ENCODE measurements around the gene AVP. TPM values are rescaled to one million over a fixed set of nuclear protein-coding genes. Genes with fewer than 3 reads are reported as not detected.

The AVP gene
- polyA plus RNA-seq, 5 donors: not detected

DNA sequence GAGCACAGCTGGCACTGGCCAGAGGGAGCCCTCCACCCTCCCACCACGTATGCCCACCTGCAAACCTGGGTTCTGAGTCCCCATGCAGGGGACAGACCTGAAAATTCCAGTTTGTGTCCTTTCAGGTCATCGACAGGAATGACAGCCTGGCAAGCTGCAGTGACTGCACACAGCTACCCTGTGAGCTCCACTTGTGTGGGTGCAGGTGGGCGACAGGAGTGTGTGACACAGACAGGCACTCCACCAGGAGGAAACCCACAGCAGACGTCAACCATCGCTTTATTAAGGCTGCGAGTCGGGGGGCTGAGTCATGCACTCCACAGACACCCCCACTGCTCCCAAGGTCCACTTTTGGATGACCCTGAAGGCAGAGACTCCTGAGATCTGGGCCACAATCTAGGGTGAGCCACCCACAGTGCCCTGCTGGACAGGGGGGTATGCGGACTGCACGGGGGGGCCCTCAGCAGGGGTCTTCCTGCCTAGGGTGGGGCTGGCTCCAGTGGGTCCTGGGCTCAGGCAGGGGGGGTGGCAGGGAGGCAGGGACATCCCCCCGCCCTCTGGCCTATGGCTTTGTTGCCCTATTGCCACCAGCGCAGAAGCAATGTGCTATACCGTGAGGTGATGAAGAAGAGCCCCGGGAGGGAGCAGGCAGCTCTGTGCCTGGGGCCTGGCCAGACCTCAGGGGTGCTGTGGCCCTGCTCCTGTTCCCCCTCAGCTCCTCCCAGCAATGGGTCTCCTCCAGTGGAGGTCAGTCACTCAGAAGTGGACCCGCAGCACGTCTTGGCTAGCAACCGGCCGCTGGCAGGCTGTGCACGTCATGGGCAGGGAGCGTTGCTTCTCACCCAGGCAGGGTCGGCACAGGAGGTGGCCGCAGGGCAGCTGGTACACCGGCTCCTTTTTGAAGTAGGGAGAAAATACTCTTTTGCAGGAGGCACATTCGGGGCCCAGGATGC, 25.1 kb upstream of the AVP start:
- DNase-seq: no peak

DNA sequence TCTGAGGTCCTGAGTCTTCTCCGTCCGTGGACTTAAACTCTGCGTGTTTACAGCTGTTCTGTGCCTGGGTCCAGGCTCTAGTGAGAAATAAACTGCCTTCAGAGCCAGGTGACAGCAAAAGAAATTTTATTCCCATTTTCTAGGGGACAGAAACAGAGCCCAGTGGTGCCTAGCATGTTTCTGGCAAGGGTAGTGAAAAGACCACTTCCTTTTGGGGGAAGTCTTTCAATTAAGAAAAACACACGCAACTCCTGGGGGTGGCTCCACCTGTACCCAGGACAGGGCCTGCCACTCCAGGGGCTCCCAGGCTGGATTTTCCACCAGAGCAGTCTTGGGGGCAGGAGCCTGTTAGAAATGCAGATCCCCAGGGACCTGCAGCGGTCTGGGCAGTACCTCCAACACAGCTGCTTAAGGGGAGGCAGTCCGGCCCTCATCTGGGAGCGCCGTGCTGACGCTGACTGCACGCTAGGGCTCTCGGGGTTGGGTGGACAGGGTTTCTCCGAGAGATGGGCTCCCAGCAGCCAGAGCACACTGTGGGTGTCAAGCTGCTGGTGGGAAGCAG, 23.0 kb upstream of the AVP start:
- no peak for DNase-seq

GRCh38 chr20:3106658-3107463, 22.3 kb upstream of the AVP start:
- DNase-seq: no peak

DNA sequence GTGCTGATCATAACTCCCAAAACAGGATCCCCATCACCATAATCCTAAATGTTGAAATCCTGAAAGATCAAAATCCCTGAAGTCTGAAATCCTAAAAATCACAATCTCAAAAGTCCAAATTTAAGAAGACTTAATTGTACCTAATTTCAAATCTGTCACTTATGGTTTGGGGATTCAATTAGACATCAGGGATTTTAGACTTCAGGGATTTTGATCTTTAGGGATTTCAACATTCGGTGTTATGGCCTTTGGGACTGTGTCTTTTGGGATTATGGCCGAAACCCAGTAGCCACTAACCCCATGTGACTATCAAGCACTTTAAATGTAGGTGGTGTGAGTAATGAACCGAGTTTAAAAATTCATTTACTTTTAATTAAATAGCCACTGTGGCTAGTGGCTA, 21.7 kb upstream of the AVP start:
- no peak for DNase-seq

DNA sequence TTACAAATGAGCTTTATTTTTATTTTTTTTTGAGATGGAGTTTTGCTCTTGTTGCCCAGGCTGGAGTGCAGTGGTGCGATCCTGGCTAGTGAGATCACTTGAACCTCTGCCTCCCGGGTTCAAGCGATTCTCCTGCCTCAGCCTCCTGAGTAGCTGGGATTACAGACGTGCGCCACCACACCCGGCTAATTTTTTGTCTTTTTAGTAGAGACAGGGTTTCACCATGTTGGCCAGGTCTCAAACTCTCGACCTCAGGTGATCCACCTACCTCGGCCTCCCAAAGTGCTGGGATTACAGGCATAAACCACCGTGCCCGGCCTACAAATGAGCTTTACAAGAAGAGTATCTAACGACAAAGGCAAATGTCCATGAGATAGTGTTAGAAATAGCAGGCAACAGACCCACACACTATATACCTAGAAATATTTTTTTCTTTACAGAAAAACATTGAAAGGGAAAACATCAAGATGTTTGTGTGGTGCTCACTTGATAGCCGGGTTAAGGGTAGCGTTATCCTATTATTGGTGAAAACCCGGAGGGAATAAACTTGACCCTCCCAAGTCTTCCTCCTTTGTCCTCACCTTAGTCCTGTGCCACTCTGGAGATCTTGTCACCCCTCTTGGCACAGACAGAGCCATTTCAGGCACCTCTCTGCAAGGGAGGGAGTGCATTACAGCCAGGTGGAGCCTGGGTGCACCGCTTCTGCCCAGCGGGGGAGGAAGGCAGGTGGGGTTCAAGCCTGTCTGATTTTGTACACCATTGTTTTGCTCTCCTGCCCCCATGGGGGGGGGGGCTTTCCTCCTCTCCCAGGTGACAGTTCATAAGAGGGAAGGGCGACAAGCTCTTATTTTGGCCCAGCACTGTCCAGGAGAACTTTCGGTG, 21.0 kb upstream of the AVP start:
- no peak for DNase-seq

DNA sequence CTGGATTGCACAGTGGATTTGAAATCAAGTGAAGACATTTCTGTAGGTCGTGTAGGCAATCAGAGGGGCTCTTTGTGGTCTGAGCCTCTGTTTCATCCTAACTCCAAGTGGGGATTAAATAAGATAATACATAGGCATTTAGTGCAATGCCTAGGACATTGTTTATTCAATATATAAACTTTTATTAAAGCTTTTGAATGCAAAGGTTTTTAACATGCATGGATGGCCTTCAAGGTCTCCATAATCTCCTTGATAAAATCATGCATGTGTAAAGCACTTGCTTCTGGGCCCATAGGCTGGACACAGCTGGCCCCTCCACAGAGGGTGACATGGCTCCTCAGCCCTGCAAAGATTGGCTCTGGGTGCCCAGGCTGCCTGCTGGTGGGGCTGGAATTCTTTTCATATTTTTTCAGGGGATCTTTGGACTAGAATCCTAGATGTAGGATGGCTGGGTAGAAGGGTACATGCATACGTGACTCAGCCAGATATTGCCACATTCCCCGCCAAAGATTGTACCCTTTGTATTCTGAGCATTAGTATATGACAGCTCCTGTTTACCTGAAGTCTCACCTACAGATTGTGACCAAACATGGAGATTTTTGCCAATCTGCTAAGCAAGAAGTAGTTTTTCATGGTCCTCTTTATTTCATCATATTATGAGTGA, 19.0 kb upstream of the AVP start:
- DNase-seq: no peak

GRCh38 chr20:3102575-3103368, 18.2 kb upstream of the AVP start:
- no peak for DNase-seq

GRCh38 chr20:3101737-3102574, 17.4 kb upstream of the AVP start:
- no peak for DNase-seq

GRCh38 chr20:3101251-3101650, 16.7 kb upstream of the AVP start:
- no peak for DNase-seq

GRCh38 chr20:3100480-3100879, 16.0 kb upstream of the AVP start:
- no peak for DNase-seq

DNA sequence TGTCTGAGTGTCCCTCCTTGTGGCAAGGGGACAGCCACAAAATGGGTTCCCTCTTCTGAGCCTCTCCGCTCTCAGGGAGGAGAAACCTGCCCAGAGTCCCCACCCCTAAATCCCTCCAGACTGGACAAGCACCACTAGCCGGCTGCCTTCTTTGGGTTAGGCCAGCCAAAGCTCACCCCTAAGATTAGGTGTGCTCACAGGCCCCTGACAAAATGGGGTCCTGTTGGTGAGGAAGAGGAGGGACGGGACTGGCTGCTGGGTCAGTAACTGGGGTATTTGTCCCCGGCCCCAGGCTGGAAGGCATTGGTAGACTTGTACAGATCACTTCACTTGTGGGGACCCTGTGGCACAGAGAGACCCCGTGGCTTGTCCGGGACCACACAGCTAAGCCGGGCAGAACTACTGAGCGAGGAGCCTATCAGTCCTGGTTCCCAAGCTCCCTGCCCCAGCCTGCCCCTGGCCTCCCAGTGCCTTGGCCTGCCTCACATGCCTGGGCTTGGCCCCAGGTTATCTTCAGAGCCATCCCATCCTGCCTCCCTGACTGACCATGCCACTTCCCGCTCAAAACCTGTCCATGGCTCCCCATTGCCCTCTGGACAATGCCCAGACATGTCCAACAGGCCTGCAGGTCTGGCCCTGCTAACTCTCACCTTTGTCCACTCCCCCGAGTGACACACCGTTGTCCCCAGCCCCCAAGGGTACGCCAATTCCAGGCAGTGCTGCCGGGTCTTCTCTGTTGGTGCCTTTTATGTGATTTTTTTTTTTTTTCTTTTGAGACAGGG, 10.5 kb upstream of the AVP start:
- DNase-seq: no peak

DNA sequence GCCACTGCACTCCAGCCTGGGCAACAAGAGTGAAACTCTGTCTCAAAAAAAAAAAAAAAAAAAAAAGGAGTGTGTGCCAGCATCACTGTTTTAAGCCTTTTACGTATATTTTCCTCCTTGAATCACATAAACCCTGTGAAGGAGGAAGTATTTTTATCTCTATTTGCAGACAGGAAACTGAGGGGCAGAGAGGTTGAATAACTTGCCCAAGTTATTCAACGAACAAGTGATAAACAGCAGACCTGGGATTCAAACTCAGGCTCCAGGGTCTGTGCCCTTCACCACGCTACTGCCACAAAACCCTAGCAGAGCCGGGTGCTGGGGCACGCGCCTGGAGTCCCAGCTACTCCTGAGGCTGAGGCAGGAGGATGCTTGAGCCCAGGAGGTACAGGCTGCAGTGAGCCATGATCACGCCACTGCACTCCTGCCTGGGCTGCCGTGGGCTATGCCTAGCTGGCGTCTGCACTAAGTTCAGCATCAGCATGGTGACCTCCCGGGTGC, 9.4 kb upstream of the AVP start:
- no peak for DNase-seq

GRCh38 chr20:3092611-3093379, 8.3 kb upstream of the AVP start:
- DNase-seq: no peak

DNA sequence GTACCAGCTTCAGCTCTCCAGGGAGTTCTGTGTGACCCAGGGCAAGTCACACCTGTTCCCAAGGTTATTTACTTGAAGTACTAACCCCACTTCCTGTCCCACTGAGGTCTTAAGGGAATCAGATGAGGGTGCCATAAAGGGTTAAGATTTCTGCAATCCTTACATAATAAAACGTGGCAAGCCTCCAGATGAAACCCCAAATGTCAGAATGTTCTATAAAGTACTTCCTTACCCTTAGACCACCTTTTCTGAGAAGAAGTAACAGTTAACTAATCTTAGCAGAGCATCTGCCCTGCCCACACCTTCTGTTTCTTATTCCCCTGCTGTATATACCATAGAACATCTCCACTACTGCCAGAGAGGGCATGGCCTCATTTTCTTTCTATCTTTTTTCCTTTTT, 6.0 kb upstream of the AVP start:
- DNase-seq: no peak

DNA sequence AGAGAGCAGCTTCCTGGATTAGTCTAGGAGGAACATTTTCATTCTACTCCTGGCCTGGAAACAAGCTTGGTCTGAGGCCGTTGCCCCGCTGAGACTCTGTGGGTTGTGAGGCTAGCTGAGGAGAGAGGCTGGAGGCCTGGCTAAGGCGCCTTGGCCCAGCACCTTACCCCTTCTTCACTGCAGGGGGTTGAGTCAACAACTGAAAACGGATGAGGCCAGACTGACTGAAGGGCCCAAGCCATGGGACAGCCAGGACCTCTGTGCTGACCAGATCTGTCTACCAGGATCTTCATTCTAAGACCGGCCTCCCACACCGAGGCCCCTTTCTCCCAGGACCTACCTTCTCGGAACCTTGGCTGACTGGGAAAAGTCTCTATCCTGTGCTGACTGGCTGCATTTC, 3.5 kb upstream of the AVP start:
- no peak for DNase-seq

GRCh38 chr20:3085571-3086072, 1.1 kb upstream of the AVP start:
- no peak for DNase-seq

DNA sequence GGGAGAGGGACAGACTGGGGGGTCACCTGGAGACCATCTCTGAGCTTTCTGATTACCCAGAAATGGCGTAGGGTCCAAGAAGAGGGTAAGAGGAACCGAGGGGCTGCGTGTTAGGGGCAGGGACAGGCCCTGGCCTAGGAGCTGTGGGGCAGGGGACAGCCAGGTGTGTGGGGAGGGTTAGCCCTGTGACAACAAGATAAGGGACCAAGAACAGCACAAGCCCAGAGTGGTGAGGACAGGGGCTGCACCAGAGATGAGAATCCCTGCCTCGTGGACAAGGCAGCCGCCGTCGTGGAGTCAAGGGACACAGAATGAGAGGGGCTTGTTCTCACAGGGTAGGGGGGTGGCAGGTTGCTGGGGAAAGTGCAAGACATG, 449 bp upstream of the AVP start:
- no peak for DNase-seq
